Measurements from ENCODE around the gene CACNG6. TPM values are rescaled to one million over a fixed set of nuclear protein-coding genes. Genes with fewer than 3 reads are reported as not detected.
A peak's percentile ranks its signal among the peaks of the same experiment; 100 is the strongest.

Gene CACNG6
- total RNA-seq, 6 donors from 2014 or later, result 1.5 to 11.5 (median 5.6) TPM; not detected in 2

- peak overlapping the region in 3 of 4 donors; percentile 1 to 40 (median 25) for H3K4me3 ChIP-seq
- no peak overlapping the region for H3K27ac ChIP-seq
- peaks cover 0 to 5% (median 0%) of the 10 kb centered on the region in 4 donors for H3K9me3 ChIP-seq
- H3K27me3 ChIP-seq, result peaks cover 2 to 47% (median 25%) of the 10 kb centered on the region in 4 donors
- ATAC-seq (ENCODE audit: low FRiP score in 2 of 2) (peak in 1 of 2 donors; percentile 76), DNase-seq (peak in 1 of 2 donors; percentile 81)
- peaks cover 21 to 42% (median 28%) of the 10 kb centered on the region in 4 donors for H3K4me1 ChIP-seq
- no peak for TF ChIP-seq EP300 (IDR thresholded peaks at IDR 0.05)
- no peak for TF ChIP-seq POLR2AphosphoS5 (IDR thresholded peaks at IDR 0.05)
- WGBS, 2 donors, result 7 to 10% methylated on average over 27 to 53 of the region's 54 CpGs
- H3K36me3 ChIP-seq, result no peaks in the 10 kb centered on the region
Measured at GRCh38 chr19:53977991-53978731, 13.3 kb upstream of the CACNG6 start.

GRCh38 chr19:53978975-53979801 is 12.2 kb upstream of the CACNG6 start:
- TF ChIP-seq POLR2AphosphoS5 (IDR thresholded peaks at IDR 0.05), result no peak
- TF ChIP-seq POLR2A (IDR thresholded peaks at IDR 0.05), result no peak
- TF ChIP-seq CTCF (IDR thresholded peaks at IDR 0.05), result no peak
- TF ChIP-seq EP300 (IDR thresholded peaks at IDR 0.05), result no peak
- no peaks in the 10 kb centered on the region for H3K36me3 ChIP-seq

GRCh38 chr19:53980539-53981375 is 10.7 kb upstream of the CACNG6 start:
- TF ChIP-seq CTCF (IDR thresholded peaks at IDR 0.05), result no peak
- no peak for TF ChIP-seq POLR2A (IDR thresholded peaks at IDR 0.05)
- no peak for TF ChIP-seq EP300 (IDR thresholded peaks at IDR 0.05)
- TF ChIP-seq POLR2AphosphoS5 (IDR thresholded peaks at IDR 0.05), result no peak
- Histone ChIP-seq H3K4me3 (peak overlapping the region in 3 of 4 donors; percentile 20 to 42 (median 29)), H3K4me1 (peaks cover 21 to 42% (median 28%) of the 10 kb centered on the region in 4 donors), H3K36me3 (no peaks in the 10 kb centered on the region), H3K9me3 (peaks cover 0 to 5% (median 0%) of the 10 kb centered on the region in 4 donors), H3K27me3 (peaks cover 2 to 48% (median 25%) of the 10 kb centered on the region in 4 donors), H3K27ac (no peak overlapping the region)
- ATAC-seq (ENCODE audit: low FRiP score in 2 of 2) (no peak), DNase-seq (no peak)
- 35 to 45% methylated on average over 20 of the region's 20 CpGs for WGBS, 2 donors

More at GRCh38 chr19:53978975-53979801, 12.2 kb upstream of the CACNG6 start:
- ATAC-seq (ENCODE audit: low FRiP score in 2 of 2) (no peak), DNase-seq (no peak)
- peaks cover 21 to 42% (median 28%) of the 10 kb centered on the region in 4 donors for H3K4me1 ChIP-seq
- 4 to 5% methylated on average over 18 to 19 of the region's 19 CpGs for WGBS, 2 donors
- H3K9me3 ChIP-seq, result peaks cover 0 to 5% (median 0%) of the 10 kb centered on the region in 4 donors
- H3K27me3 ChIP-seq, result peaks cover 2 to 48% (median 25%) of the 10 kb centered on the region in 4 donors
- H3K4me3 ChIP-seq, result peak overlapping the region in 2 of 4 donors; percentile 20 to 42
- no peak overlapping the region for H3K27ac ChIP-seq

- H3K9me3 ChIP-seq, result peaks cover 0 to 5% (median 0%) of the 10 kb centered on the region in 4 donors
- H3K4me1 ChIP-seq, result peaks cover 21 to 42% (median 28%) of the 10 kb centered on the region in 4 donors
- no peak for ATAC-seq (ENCODE audit: low FRiP score in 2 of 2)
- H3K36me3 ChIP-seq, result no peaks in the 10 kb centered on the region
- DNase-seq, result no peak
- H3K27me3 ChIP-seq, result peaks cover 2 to 48% (median 25%) of the 10 kb centered on the region in 4 donors
- H3K27ac ChIP-seq, result no peak overlapping the region
- peak overlapping the region in 1 of 4 donors; percentile 40 for H3K4me3 ChIP-seq
- no peak for TF ChIP-seq EP300 (IDR thresholded peaks at IDR 0.05)
- TF ChIP-seq POLR2A (IDR thresholded peaks at IDR 0.05), result no peak
- TF ChIP-seq POLR2AphosphoS5 (IDR thresholded peaks at IDR 0.05), result no peak
- TF ChIP-seq CTCF (IDR thresholded peaks at IDR 0.05), result no peak
- WGBS, 2 donors, result 76 to 83% methylated on average over 1 to 13 of the region's 13 CpGs
Measured at GRCh38 chr19:53981376-53981951, 10.0 kb upstream of the CACNG6 start.

All from upper lobe of left lung (tissue), 6 donors.